GM12878 (cell line): ENCODE results near the gene AMPH. TPM values are rescaled to one million over a fixed set of nuclear protein-coding genes. Genes with fewer than 3 reads are reported as not detected.

Experiments used
- ATAC-seq: fragments of 200-7000 bp; cut with Tn5 transposase; 3 replicates; pipeline ENCODE4 v1.9.1; 2020; ENCODE audit warnings: mild to moderate bottlenecking, moderate library complexity
- BruUV-seq: library from RNA; stranded (reverse); fragments of 400-500 nt; replicated peaks from 2 replicates; lab custom pipeline; 2021; lab: Mats Ljungman, UMichigan
- CTCF ChIA-PET: fragments of 300-600 bp; sonication (Branson Sonifier 250); formaldehyde crosslinking; extraction: SDS; loops from one replicate; lab custom pipeline; 2021; ENCODE audit warnings: inconsistent platforms; lab: Yijun Ruan, JAX
- POLR2A ChIA-PET: fragments of 350-600 bp; formaldehyde crosslinking; extraction: SDS; loops from one replicate; lab custom pipeline; 2021; ENCODE audit warnings: inconsistent platforms; lab: Charles Lee
- RAD21 ChIA-PET: fragments of 300-600 bp; sonication (Branson Sonifier 250); formaldehyde crosslinking; loops from one replicate; lab custom pipeline; 2023; ENCODE audit warnings: antibody characterized with exemption; ENCODE audit not compliant: unreplicated experiment; lab: Charles Lee
- SMC1A ChIA-PET: fragments of 300-600 bp; sonication (Branson Sonifier 250); formaldehyde crosslinking; loops from one replicate; lab custom pipeline; 2023; ENCODE audit not compliant: unreplicated experiment, uncharacterized antibody; lab: Charles Lee
- DNase-seq: peaks from one replicate; pipeline ENCODE4 v3.0.0-alpha.2; 2011; ENCODE audit warnings: low read depth, low spot score
- FAIRE-seq: peaks from 3 replicates; lab custom pipeline; 2011; peaks lifted over from hg19 to GRCh38; lab: Jason Lieb, UNC
- H2AFZ ChIP-seq: 2 replicates; pipeline ENCODE4 v1.6.0; 2011; ENCODE audit warnings: low read depth, low read length, control low read depth; ENCODE audit not compliant: control insufficient read depth
- H3K27ac ChIP-seq: 2 replicates; pipeline ENCODE4 v1.5.1; 2011; ENCODE audit warnings: control low read depth; ENCODE audit not compliant: control insufficient read depth, insufficient read depth
- H3K27me3 ChIP-seq, 2 experiments: replicated peaks in 1 of 2; 2 replicates each; pipeline versions ENCODE4 v1.6.0 to v1.6.1; 2011; ENCODE audit warnings: low read length in 1 of 2; ENCODE audit not compliant: control insufficient read depth in 2 of 2, insufficient read depth in 2 of 2
- H3K36me3 ChIP-seq, 2 experiments: 2 replicates each; pipeline ENCODE4 v1.5.1; 2011; ENCODE audit warnings: low read length in 1 of 2; ENCODE audit not compliant: control insufficient read depth in 2 of 2, insufficient read depth in 2 of 2
- H3K4me1 ChIP-seq: 2 replicates; pipeline ENCODE4 v1.6.1; 2011; ENCODE audit warnings: mild to moderate bottlenecking, low read length, moderate library complexity, mixed read lengths; ENCODE audit not compliant: control insufficient read depth, insufficient read depth
- H3K4me2 ChIP-seq: 2 replicates; pipeline ENCODE4 v1.6.0; 2011; ENCODE audit warnings: control low read depth; ENCODE audit not compliant: control insufficient read depth, insufficient read depth
- H3K4me3 ChIP-seq: fragments of 200-600 bp; sonication (generic); 2 replicates; pipeline ENCODE4 v1.5.1; 2016
- H3K79me2 ChIP-seq: 2 replicates; pipeline ENCODE4 v1.6.0; 2011; ENCODE audit warnings: low read length; ENCODE audit not compliant: control insufficient read depth, insufficient read depth
- H3K9ac ChIP-seq: 2 replicates; pipeline ENCODE4 v1.8.0; 2011; ENCODE audit warnings: low read length, control low read depth, mixed read lengths; ENCODE audit not compliant: control insufficient read depth, insufficient read depth
- H3K9me3 ChIP-seq: replicated peaks from 3 replicates; pipeline ENCODE4 v1.5.1; 2011; ENCODE audit warnings: mild to moderate bottlenecking, low read length; ENCODE audit not compliant: control insufficient read depth, insufficient read depth
- H4K20me1 ChIP-seq: 2 replicates; pipeline ENCODE4 v1.6.0; 2011; ENCODE audit not compliant: control insufficient read depth, insufficient read depth
- CHD1 ChIP-seq: IDR thresholded peaks from 2 replicates; pipeline ENCODE4 v1.6.1; 2012; ENCODE audit warnings: low read depth, low read length, improper control_type of control experiment
- KLF5 ChIP-seq: fragments of 450-650 bp; IDR thresholded peaks from 2 replicates; pipeline ENCODE4 v1.6.1; 2014; ENCODE audit warnings: mild to moderate bottlenecking; ENCODE audit not compliant: partially characterized antibody
- POU2F2 ChIP-seq: IDR thresholded peaks from 3 replicates; pipeline ENCODE4 v1.6.1; 2011; ENCODE audit warnings: low read depth, mild to moderate bottlenecking, low read length, borderline replicate concordance
- WGBS: methylation state at CpG from one replicate; pipeline ENCODE4 v1.1.6; 2016; ENCODE audit warnings: low lambda C conversion rate; ENCODE audit not compliant: insufficient replicate concordance, insufficient coverage; ENCODE audit errors: missing lambda C conversion rate; 5-methylcytosine and 5-hydroxymethylcytosine counted together
- in situ Hi-C: fragments of 300-500 bp; cut with MboI; formaldehyde crosslinking; loops from 9 replicates; pipeline ENCODE4 v1.14.3; 2018; ENCODE audit warnings: mixed read lengths
- intact Hi-C: fragments of 100-400 bp; cut with micrococcal nuclease; formaldehyde crosslinking; loops from one replicate; pipeline ENCODE4 v1.14.2; 2022; ENCODE audit not compliant: unreplicated experiment
- polyA plus RNA-seq, 11 experiments: library from polyadenylated mRNA; depleted of rRNA in 4 of 11; unstranded in 6 of 11; stranded (reverse) in 5 of 11; fragments of >200 nt; fragmentation: Nextera tagmentation in 4 of 11; fragmentation: Illumina TruSeq in 1 of 11; extraction: Ambion mirVana in 4 of 11; extraction: Trizol in 1 of 11; gene quantifications; 1 replicate in 1 of 11; 2 replicates in 10 of 11; pipeline versions ENCODE4 v1.2.1 to v1.2.3, GENCODE V29; 2011 to 2016; ENCODE audit warnings: inconsistent platforms in 2 of 11, missing spikeins in 2 of 11, low read depth in 1 of 11
- total RNA-seq, 4 experiments: library from RNA; depleted of rRNA in 3 of 4; stranded (reverse); fragments of >200 nt in 3 of 4; fragmentation: Illumina TruSeq in 1 of 4; extraction: Trizol in 1 of 4; gene quantifications; 2 replicates each; pipeline versions ENCODE4 v1.2.1 to v1.2.3, GENCODE V29; 2013 to 2021

The AMPH gene
- total and polyA plus RNA-seq, 10 of the 15 experiments (the other 5 are each of a cell fraction or from before 2014, with no cell fraction given) = 0.03 to 0.24 (median 0.08) TPM; not detected in 2

- ChIA-PET RAD21 (no interaction called here), CTCF (interaction anchor here (1.0 kb wide), 1 partner anchor 126 kb away, joined by 3 read pairs; no protein-coding TSS in a partner anchor), POLR2A (no interaction called here), SMC1A (no interaction called here)
- H3K4me3 ChIP-seq = no peak overlapping the region
- no peak overlapping the region for H3K27ac ChIP-seq
- no peak overlapping the region for H3K9ac ChIP-seq
- in situ Hi-C loops = no loop called here
- no peak for ATAC-seq
- no peak overlapping the region for H3K4me2 ChIP-seq
- H3K27me3 ChIP-seq = no peaks in the 10 kb centered on the region
- no peaks in the 10 kb centered on the region for H3K79me2 ChIP-seq
- no peaks in the 10 kb centered on the region for H3K9me3 ChIP-seq
- BruUV-seq = no TSS peak
- FAIRE-seq = no peak
- H3K4me1 ChIP-seq = no peaks in the 10 kb centered on the region
- no peaks in the 10 kb centered on the region for H4K20me1 ChIP-seq
- no peak for DNase-seq
- TF ChIP-seq KLF5 = no peak
- 5% methylated on average over 1 of the region's 1 CpG for WGBS
- no peak overlapping the region for H2AFZ ChIP-seq
- intact Hi-C loops = no loop called here
- no peaks in the 10 kb centered on the region for H3K36me3 ChIP-seq
These were observed 105.3 kb downstream of the AMPH start for GRCh38 chr7:38525857-38526256.

- ATAC-seq (no peak), FAIRE-seq (no peak), DNase-seq (no peak)
- POLR2A ChIA-PET = no interaction called here
- BruUV-seq = no TSS peak
- Histone ChIP-seq H3K79me2 (no peaks in the 10 kb centered on the region), H3K4me3 (no peak overlapping the region), H3K4me2 (no peak overlapping the region), H2AFZ (no peak overlapping the region), H3K9ac (no peak overlapping the region), H4K20me1 (no peaks in the 10 kb centered on the region), H3K27me3 (no peaks in the 10 kb centered on the region), H3K27ac (no peak overlapping the region), H3K4me1 (no peaks in the 10 kb centered on the region), H3K9me3 (no peaks in the 10 kb centered on the region), H3K36me3 (no peaks in the 10 kb centered on the region)
- intact Hi-C loops (no loop called here), in situ Hi-C loops (no loop called here)
- RAD21 ChIA-PET = no interaction called here
- WGBS = 0% methylated on average over 1 of the region's 1 CpG
- SMC1A ChIA-PET = no interaction called here
- CTCF ChIA-PET = no interaction called here
- TF ChIP-seq POU2F2 (no peak), CHD1 (no peak)
These were observed 106.4 kb downstream of the AMPH start for GRCh38 chr7:38524786-38525185.
